H1 (cell line): Measurements from ENCODE around the gene ZNF135. TPM values are rescaled to one million over a fixed set of nuclear protein-coding genes. Genes with fewer than 3 reads are reported as not detected.

Experiments used
- ASH2L ChIP-seq: fragments of 200-600, 300-600 bp; sonication (generic); IDR thresholded peaks from one replicate; pipeline ENCODE4 v1.7.1; 2017; ENCODE audit warnings: low read length
- ATF3 ChIP-seq: IDR thresholded peaks from 2 replicates; pipeline ENCODE4 v1.6.1; 2011; ENCODE audit warnings: low read depth, mild to moderate bottlenecking, low read length; ENCODE audit not compliant: insufficient read depth
- GABPA ChIP-seq: IDR thresholded peaks from 2 replicates; pipeline ENCODE4 v1.6.1; 2011; ENCODE audit warnings: mild to moderate bottlenecking, low read length, moderate library complexity, borderline replicate concordance; ENCODE audit not compliant: insufficient read depth
- JUND ChIP-seq: IDR thresholded peaks from 2 replicates; pipeline ENCODE4 v1.6.1; 2011; ENCODE audit warnings: mild to moderate bottlenecking, improper control_type of control experiment, low read length
- POLR2AphosphoS5 ChIP-seq: IDR thresholded peaks from 2 replicates; pipeline ENCODE4 v1.6.1; 2011; ENCODE audit warnings: low read depth, low read length
- RBBP5 ChIP-seq: IDR thresholded peaks from 2 replicates; pipeline ENCODE4 v1.7.1; 2012; ENCODE audit warnings: low read depth, mild to moderate bottlenecking, inconsistent platforms, low read length, moderate library complexity, borderline replicate concordance
- RFX5 ChIP-seq: IDR thresholded peaks from 2 replicates; pipeline ENCODE4 v1.6.1; 2011; ENCODE audit warnings: low read depth, low read length, improper control_type of control experiment, borderline replicate concordance
- SAP30 ChIP-seq: fragments of 300-600 bp; sonication (generic); IDR thresholded peaks from 2 replicates; pipeline ENCODE4 v1.7.1; 2012; ENCODE audit warnings: low read length, moderate library complexity, mild to moderate bottlenecking, inconsistent platforms; ENCODE audit not compliant: insufficient read depth, insufficient replicate concordance
- polyA plus RNA-seq, 7 experiments: library from polyadenylated mRNA; depleted of rRNA in 3 of 7; stranded (reverse) in 5 of 7; unstranded in 2 of 7; fragments of >200 nt in 5 of 7; fragments of 200-250 nt in 2 of 7; gene quantifications; 1 replicate in 5 of 7; 2 replicates in 1 of 7; 4 replicates in 1 of 7; pipeline versions ENCODE4 v1.2.1 to v1.2.3, GENCODE V29; 2011 to 2013; ENCODE audit warnings: missing spikeins in 2 of 7, mixed read lengths in 2 of 7
- total RNA-seq: library from RNA; stranded (reverse); fragmentation: NEBNext Ultra II Directional; extraction: Animal tissue kit (Norgen Biotek cat#: 25700); gene quantifications from 2 replicates; pipeline ENCODE4 v1.2.1, GENCODE V29; 2021

Gene ZNF135
- total and polyA plus RNA-seq, 2 of the 8 experiments (the other 6 are each of a cell fraction or from before 2014, with no cell fraction given) = 5.2 to 7.9 TPM

- no peak for TF ChIP-seq SAP30
- TF ChIP-seq ATF3 = no peak
- TF ChIP-seq RBBP5 = peak; percentile 65; the same call in 1 of the 2 replicates
- peak; percentile 90 for TF ChIP-seq ASH2L
- TF ChIP-seq JUND = 0 out of 2 replicates have a peak, but pooled peaks have one; percentile 32
- TF ChIP-seq GABPA = no peak
- TF ChIP-seq RFX5 = no peak
- TF ChIP-seq POLR2AphosphoS5 = 0 out of 2 replicates have a peak, but pooled peaks have one; percentile 16
Observed at GRCh38 chr19:58097781-58098681, 38.9 kb downstream of the ZNF135 start, which contains the start of gene ZSCAN18 (continued).
